HG02571 (cell line): ENCODE data around the gene ZNF217.
"Not testable (repeated sequence)": the region's sequence is repeated elsewhere in the genome, so short reads cannot be mapped to it uniquely, and the experiment has no call there.

Source experiments
- ATAC-seq: cut with Tn5 transposase; IDR thresholded peaks from one replicate; pipeline ENCODE4 v1.9.1; 2021; ENCODE audit warnings: mild to moderate bottlenecking, moderate library complexity; ENCODE audit not compliant: unreplicated experiment

Gene ZNF217

GRCh38 chr20:53534037-53534436, 59.6 kb downstream of the ZNF217 start:
- ATAC-seq = no peak

GRCh38 chr20:53533500-53533899, 60.1 kb downstream of the ZNF217 start:
- no peak for ATAC-seq

GRCh38 chr20:53532654-53533312, 60.9 kb downstream of the ZNF217 start:
- not testable (repeated sequence) for ATAC-seq

- ATAC-seq = no peak
Observed at GRCh38 chr20:53530440-53530839, 63.2 kb downstream of the ZNF217 start.

GRCh38 chr20:53529658-53530057, 64.0 kb downstream of the ZNF217 start:
- no peak for ATAC-seq

GRCh38 chr20:53527196-53527595, 66.4 kb downstream of the ZNF217 start:
- ATAC-seq = no peak

- ATAC-seq = no peak
Observed at GRCh38 chr20:53524589-53525312, 68.9 kb downstream of the ZNF217 start.

GRCh38 chr20:53523615-53524014, 70.0 kb downstream of the ZNF217 start:
- not testable (repeated sequence) for ATAC-seq

- ATAC-seq = no peak
Observed at GRCh38 chr20:53522696-53523095, 70.9 kb downstream of the ZNF217 start.

GRCh38 chr20:53522026-53522425, 71.6 kb downstream of the ZNF217 start:
- no peak for ATAC-seq

GRCh38 chr20:53521421-53521820, 72.2 kb downstream of the ZNF217 start:
- not testable (repeated sequence) for ATAC-seq

GRCh38 chr20:53517146-53517545, 76.5 kb downstream of the ZNF217 start:
- ATAC-seq = no peak
